ENCODE data around the gene ANKZF1. TPM values are rescaled to one million over a fixed set of nuclear protein-coding genes. Genes with fewer than 3 reads are reported as not detected.

Gene ANKZF1
- total and polyA plus RNA-seq, 10 of the 15 experiments (the other 5 are each of a cell fraction or from before 2014, with no cell fraction given) = 3.1 to 104 (median 35.0) TPM

DNA sequence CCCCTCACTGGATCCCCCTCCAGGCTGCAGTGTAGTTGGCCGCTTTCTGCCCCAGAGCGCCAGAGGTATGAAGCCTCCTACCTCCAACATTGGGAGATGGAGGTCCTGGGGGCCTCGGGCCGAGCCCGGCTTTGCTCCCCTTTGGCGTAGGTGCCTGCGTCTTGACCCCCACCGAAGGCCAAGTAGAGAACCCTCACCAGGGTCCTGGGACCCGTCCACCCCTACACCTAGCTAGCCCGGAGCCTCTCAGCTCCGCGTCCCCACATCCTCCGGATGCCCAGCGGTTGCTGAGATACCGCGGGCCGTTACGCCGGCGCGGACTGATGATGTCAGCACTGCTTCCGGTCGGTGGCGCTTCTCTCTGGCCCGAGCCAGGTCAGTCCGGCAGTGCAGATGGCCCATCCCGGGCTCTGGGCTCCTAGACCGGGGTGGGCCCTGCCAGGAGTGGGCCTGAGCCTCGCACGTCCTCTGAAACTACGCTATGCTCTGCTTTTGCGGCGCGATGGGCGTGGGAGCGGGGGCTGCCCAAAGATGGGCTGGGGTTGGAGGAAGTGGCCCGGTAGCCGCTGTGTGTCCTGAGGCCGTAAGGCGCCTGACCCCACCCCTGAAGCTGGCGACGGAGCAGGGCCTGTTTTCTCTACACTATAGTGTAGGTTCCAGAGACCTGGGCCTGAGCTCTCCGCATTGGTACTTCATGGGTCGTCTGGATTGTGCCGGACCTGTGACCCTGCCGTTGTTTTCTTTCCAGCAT, 15.7 kb downstream of the ANKZF1 start, which contains the start of the genes GLB1L and STK16 (continued):
- TF ChIP-seq NRF1 (conservative IDR thresholded peaks at IDR 0.05; ENCODE audit: low read depth, low read length) (no peak), GATAD2B (conservative IDR thresholded peaks at IDR 0.05; ENCODE audit: low read depth) (peak; percentile 73), FOXK2 (IDR thresholded peaks at IDR 0.05) (no peak), DPF2 (IDR thresholded peaks at IDR 0.05) (peak; percentile 36; the same call in 1 of the 2 replicates), RAD21 (IDR thresholded peaks at IDR 0.05; ENCODE audit: insufficient read depth, low read depth, low read length) (no peak), HCFC1 (IDR thresholded peaks at IDR 0.05; ENCODE audit: low read length) (peak; percentile 67), ATF7 (IDR thresholded peaks at IDR 0.05; ENCODE audit: low read depth) (peak; percentile 81), ZNF207 (IDR thresholded peaks at IDR 0.05; ENCODE audit: borderline replicate concordance) (no peak), MTA3 (IDR thresholded peaks at IDR 0.05; ENCODE audit: borderline replicate concordance, low read length) (no peak), ESRRA (IDR thresholded peaks at IDR 0.05; ENCODE audit: low read length) (no peak), ZNF24 (IDR thresholded peaks at IDR 0.05) (no peak), NFXL1 (IDR thresholded peaks at IDR 0.05; ENCODE audit: borderline replicate concordance) (no peak), KAT2A (conservative IDR thresholded peaks at IDR 0.05; ENCODE audit: control insufficient read depth, low read depth, low read length) (no peak)
- TF ChIP-seq, protein P1, sequence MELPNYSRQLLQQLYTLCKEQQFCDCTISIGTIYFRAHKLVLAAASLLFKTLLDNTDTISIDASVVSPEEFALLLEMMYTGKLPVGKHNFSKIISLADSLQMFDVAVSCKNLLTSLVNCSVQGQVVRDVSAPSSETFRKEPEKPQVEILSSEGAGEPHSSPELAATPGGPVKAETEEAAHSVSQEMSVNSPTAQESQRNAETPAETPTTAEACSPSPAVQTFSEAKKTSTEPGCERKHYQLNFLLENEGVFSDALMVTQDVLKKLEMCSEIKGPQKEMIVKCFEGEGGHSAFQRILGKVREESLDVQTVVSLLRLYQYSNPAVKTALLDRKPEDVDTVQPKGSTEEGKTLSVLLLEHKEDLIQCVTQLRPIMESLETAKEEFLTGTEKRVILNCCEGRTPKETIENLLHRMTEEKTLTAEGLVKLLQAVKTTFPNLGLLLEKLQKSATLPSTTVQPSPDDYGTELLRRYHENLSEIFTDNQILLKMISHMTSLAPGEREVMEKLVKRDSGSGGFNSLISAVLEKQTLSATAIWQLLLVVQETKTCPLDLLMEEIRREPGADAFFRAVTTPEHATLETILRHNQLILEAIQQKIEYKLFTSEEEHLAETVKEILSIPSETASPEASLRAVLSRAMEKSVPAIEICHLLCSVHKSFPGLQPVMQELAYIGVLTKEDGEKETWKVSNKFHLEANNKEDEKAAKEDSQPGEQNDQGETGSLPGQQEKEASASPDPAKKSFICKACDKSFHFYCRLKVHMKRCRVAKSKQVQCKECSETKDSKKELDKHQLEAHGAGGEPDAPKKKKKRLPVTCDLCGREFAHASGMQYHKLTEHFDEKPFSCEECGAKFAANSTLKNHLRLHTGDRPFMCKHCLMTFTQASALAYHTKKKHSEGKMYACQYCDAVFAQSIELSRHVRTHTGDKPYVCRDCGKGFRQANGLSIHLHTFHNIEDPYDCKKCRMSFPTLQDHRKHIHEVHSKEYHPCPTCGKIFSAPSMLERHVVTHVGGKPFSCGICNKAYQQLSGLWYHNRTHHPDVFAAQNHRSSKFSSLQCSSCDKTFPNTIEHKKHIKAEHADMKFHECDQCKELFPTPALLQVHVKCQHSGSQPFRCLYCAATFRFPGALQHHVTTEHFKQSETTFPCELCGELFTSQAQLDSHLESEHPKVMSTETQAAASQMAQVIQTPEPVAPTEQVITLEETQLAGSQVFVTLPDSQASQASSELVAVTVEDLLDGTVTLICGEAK (IDR thresholded peaks at IDR 0.05; ENCODE audit: borderline replicate concordance) = peak; percentile 90
- TF ChIP-seq, protein P2, sequence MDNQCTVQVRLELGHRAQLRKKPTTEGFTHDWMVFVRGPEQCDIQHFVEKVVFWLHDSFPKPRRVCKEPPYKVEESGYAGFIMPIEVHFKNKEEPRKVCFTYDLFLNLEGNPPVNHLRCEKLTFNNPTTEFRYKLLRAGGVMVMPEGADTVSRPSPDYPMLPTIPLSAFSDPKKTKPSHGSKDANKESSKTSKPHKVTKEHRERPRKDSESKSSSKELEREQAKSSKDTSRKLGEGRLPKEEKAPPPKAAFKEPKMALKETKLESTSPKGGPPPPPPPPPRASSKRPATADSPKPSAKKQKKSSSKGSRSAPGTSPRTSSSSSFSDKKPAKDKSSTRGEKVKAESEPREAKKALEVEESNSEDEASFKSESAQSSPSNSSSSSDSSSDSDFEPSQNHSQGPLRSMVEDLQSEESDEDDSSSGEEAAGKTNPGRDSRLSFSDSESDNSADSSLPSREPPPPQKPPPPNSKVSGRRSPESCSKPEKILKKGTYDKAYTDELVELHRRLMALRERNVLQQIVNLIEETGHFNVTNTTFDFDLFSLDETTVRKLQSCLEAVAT (IDR thresholded peaks at IDR 0.05) = peak; percentile 89
- TF ChIP-seq, protein P3, sequence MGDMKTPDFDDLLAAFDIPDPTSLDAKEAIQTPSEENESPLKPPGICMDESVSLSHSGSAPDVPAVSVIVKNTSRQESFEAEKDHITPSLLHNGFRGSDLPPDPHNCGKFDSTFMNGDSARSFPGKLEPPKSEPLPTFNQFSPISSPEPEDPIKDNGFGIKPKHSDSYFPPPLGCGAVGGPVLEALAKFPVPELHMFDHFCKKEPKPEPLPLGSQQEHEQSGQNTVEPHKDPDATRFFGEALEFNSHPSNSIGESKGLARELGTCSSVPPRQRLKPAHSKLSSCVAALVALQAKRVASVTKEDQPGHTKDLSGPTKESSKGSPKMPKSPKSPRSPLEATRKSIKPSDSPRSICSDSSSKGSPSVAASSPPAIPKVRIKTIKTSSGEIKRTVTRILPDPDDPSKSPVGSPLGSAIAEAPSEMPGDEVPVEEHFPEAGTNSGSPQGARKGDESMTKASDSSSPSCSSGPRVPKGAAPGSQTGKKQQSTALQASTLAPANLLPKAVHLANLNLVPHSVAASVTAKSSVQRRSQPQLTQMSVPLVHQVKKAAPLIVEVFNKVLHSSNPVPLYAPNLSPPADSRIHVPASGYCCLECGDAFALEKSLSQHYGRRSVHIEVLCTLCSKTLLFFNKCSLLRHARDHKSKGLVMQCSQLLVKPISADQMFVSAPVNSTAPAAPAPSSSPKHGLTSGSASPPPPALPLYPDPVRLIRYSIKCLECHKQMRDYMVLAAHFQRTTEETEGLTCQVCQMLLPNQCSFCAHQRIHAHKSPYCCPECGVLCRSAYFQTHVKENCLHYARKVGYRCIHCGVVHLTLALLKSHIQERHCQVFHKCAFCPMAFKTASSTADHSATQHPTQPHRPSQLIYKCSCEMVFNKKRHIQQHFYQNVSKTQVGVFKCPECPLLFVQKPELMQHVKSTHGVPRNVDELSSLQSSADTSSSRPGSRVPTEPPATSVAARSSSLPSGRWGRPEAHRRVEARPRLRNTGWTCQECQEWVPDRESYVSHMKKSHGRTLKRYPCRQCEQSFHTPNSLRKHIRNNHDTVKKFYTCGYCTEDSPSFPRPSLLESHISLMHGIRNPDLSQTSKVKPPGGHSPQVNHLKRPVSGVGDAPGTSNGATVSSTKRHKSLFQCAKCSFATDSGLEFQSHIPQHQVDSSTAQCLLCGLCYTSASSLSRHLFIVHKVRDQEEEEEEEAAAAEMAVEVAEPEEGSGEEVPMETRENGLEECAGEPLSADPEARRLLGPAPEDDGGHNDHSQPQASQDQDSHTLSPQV (IDR thresholded peaks at IDR 0.05) = no peak
- TF ChIP-seq, protein P4, sequence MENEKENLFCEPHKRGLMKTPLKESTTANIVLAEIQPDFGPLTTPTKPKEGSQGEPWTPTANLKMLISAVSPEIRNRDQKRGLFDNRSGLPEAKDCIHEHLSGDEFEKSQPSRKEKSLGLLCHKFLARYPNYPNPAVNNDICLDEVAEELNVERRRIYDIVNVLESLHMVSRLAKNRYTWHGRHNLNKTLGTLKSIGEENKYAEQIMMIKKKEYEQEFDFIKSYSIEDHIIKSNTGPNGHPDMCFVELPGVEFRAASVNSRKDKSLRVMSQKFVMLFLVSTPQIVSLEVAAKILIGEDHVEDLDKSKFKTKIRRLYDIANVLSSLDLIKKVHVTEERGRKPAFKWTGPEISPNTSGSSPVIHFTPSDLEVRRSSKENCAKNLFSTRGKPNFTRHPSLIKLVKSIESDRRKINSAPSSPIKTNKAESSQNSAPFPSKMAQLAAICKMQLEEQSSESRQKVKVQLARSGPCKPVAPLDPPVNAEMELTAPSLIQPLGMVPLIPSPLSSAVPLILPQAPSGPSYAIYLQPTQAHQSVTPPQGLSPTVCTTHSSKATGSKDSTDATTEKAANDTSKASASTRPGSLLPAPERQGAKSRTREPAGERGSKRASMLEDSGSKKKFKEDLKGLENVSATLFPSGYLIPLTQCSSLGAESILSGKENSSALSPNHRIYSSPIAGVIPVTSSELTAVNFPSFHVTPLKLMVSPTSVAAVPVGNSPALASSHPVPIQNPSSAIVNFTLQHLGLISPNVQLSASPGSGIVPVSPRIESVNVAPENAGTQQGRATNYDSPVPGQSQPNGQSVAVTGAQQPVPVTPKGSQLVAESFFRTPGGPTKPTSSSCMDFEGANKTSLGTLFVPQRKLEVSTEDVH (IDR thresholded peaks at IDR 0.05; ENCODE audit: low read depth, partially characterized antibody) = peak; percentile 57
